Measurements from ENCODE around the gene NPB.

NPB gene

DNA sequence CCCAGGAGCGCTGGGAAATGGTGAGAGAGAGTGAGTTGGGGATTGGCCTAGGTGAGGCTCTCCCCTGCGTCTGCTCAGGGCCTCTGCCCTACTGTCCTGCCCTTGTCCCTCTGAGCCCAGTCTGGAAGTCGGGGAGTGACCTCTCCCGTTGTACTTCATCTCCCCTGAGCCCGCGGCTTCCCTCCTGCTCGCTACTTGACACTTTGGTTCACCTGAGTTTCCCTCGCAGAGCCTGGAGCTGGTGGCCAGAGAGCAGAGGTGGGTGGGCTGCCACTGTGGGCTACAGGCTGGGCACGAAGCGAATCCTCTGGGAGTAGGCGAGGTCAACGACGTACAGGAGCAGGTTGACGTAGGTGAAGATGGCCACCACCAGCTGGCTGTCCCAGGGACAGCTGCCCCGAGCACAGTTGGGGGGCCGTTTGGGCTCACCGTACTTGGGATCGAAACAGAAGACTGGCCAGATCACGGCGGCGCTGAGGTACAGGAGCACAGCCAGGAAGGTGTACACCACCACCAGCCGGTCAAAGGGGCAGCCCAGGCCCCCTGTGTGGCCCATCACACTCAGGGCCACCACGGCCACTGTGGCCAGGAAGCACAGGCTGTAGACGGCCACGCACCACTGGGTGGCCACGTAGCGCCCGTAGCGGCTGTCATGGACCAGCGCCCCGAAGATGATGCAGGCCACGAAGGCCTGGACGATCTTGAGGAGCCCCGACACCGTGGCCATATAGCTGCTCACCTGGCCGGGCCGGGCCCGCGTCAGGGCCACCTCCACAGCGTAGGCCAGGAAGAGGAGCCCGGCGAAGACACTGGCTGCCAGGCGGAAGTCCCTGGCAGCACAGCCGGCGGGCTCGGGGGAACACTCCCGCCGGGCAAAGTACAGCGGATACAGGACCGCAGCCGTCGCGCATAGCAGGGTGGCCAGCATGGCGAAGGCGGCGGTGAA, 38.8 kb downstream of the NPB start:
- no peak for DNase-seq (ENCODE audit: low read depth in 4 of 4, low spot score in 1 of 4)

DNA sequence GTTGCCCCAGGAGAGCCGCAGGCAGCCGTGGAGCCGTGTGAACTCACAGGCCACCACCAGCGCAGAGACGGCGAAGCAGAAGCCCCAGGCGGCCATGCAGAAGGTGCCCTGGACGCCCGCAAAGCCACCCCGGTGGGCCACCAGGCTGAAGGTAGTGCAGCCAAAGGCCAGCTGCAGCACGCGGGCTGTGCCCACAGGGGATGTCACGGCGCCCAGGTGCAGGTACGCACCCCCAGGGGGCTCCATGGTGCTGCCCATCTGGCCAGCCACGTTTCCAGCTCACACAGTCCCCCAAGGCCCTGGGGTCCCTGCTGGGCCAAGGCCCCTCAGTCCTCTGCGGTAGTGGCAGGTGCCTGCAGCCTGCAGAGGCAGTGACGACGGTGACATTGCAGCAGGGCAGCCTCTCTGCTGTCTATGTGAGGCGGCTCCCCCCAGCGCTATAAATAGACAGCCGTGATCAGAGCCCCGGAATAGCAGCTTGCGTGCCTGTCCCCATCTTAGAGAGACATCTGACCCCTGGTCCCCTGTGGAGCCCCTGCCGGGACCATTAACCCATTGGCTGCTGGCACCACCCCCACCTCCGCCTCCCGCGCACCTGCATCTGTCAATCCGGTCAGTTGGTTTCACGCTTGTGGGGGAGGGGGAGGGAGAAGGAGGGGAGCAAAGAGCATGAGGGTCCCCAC, 39.6 kb downstream of the NPB start:
- no peak for DNase-seq (ENCODE audit: low read depth in 4 of 4, low spot score in 1 of 4)

DNA sequence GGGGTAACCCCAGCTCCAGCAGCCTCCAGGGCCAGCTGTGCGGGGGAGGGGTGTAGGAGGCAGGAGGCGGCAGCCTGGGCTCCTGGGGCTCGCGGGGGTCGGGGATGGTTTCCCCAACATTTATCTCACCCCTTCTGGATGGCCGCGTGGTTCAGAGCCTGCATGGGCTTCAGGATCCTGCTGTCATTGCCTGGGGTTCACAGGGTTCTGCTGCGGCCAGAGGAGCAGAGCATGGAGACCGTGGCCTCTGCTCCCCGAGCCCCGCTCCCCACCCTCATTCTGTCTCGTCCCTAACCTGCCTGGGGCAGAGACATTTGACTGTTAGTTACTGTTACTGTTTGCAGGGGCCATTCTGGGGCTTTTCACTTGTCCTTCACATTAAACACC, 40.1 kb downstream of the NPB start:
- DNase-seq (ENCODE audit: low read depth in 4 of 4, low spot score in 1 of 4): no peak

DNA sequence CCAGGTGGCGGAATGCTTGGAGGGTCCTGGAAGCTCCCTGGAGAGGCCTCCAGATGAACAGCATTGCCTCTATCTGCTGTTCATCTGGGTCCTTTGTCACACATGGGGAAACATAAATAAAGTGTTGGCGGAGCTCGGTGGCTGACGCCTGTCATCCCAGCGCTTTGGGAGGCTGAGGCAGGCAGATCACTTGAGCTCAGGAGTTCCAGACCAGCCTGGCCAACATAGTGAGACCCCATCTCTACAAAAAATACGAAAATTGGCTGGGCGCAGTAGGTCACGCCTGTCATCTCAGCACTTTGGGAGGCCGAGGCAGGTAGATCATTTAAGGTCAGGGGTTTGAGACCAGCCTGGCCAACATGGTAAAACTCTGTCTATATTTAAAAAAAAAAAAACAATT, 42.8 kb downstream of the NPB start:
- no peak for DNase-seq (ENCODE audit: low read depth in 4 of 4, low spot score in 1 of 4)

DNA sequence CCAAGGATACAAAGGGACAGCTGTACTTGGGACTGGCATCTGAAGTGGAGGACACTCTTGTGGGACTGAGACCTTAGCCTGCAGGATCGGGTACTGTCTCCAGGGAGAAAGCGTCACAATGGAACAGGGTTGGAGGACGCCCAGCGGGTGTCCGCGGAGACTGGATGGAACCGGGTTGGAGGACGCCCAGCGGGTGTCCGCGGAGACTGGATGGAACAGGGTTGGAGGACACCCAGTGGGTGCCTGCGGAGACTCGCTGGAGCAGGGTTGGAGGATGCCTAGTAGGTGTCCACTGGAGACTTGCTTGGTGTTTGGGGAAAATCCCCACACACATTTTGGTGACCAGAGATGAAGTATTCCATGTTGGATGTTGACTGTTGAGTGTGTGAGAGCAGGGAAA, 45.2 kb downstream of the NPB start, which contains the start of gene MYADML2:
Gene MYADML2 (minus strand): TSS at position 45 of the 400 bp plus-strand sequence. CDS start 5,492 bp downstream, outside the sequence.
- no peak for DNase-seq (ENCODE audit: low read depth in 4 of 4, low spot score in 1 of 4)

DNA sequence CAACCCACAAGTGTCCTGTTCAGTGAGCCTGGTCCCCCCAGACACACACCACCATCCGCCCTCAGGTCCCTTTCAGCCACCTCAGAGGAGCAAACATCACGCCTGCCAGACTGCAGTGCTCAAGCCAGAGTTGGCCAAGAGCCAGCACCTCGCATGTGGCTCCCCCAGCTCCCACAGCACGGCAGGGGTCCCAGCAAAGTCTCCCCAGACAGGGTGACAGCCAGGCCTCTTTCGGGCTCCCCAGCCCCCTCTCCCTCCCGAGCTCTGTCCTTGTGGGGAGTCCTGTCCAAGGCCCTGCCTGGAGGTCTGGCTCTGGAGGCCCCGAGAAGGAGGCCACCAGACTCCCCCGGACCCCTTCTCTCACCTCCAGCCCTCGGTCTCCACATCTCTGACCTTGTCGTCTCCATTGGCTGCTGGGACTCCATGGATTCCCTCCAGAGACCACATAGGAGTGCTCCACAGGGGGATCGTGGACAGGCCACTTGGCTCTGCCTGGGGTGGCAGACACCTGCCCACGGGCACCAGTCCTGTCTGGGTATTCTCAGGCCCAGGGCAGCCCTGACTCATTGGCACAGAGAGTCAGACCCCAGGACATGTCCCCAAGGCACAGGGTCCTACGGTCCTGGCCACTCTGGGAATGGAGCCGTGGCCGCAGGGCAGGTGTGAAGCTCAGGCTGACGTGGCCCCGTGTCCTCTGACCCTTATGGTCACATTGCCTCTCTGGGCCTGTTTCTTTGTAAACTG, 46.8 kb downstream of the NPB start:
- no peak for DNase-seq (ENCODE audit: low read depth in 4 of 4, low spot score in 1 of 4)

DNA sequence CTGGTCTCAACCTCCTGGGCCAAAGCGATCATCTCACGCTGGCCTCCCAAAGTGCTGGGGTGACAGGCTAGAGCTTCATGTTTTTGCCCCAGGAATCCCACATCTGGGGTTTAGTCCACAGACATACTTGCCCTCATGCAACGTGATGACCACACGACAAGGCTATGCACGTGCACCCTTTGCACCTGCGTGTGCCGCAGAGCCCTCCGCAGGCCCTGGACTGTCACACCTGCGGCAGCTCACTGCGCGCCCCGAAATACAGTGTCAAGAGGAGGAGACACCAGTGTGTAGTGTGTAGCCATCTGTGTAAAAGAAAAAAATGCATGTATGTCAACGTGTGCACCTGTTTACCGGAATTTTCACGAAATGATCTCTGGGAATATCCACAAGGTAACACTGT, 48.5 kb downstream of the NPB start:
- DNase-seq (ENCODE audit: low read depth in 4 of 4, low spot score in 1 of 4): no peak

DNA sequence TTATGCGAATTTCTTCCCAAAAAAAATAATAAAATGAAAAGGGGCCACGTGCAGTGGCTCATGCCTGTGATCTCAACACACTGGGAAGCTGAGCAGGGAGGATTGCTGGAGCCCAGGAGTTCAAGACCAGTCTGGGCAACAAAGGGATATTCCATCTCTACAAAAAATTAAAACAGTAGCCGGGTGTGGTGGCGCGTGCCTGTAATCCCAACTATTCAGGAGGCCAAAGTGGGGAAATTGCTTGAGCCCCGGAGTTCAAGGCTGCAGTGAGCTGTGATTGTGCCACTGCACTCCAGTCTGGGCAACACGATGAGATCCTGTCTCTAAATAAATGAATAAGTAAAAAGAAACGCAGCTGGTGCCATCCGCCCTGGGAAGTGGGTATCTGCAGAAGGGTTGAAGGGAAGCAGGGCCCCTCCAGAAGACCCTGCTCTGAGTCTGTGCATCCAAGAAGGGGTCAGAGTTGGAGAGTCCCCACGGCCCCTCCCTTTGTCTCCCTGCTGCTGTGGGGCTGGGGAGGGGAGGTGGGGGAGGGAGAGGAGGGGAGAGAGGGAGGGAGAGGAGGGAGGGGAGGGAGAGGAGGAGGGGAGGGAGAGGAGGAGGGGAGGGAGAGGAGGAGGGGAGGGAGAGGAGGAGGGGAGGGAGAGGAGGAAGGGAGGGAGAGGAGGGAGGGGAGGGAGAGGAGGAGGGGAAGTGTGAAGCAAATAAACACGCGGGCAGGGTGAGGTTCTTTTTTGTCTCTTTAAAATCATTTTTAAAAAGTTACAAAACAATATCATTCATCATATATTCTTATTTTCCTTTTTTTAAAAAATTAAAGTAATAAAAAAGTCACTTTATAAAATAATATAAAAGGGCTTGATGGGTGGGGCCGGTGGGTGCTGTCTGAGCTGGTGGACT, 50.0 kb downstream of the NPB start:
- no peak for DNase-seq (ENCODE audit: low read depth in 4 of 4, low spot score in 1 of 4)

Measured in stimulated activated CD4-positive, alpha-beta T cell treated with anti-CD3 and anti-CD28 coated beads, Interleukin-1b, Interleukin-23, amount 100 ng/mL, for 24 hours (primary cell).